HepG2 (cell line): ENCODE results near the gene HSPA1L. TPM values are rescaled to one million over a fixed set of nuclear protein-coding genes. Genes with fewer than 3 reads are reported as not detected.

Source experiments
- EEA1 ChIP-seq: sonication (generic); formaldehyde crosslinking; IDR thresholded peaks from 2 replicates; pipeline ENCODE4 v1.5.1; 2020; ENCODE audit warnings: mild to moderate bottlenecking, missing genetic modification reagents, borderline replicate concordance
- FOSL1 ChIP-seq: sonication (generic); formaldehyde crosslinking; IDR thresholded peaks from 2 replicates; pipeline ENCODE4 v1.9.0; 2021; ENCODE audit warnings: missing genetic modification reagents, borderline replicate concordance
- GATAD2A ChIP-seq: IDR thresholded peaks from 2 replicates; pipeline ENCODE4 v1.6.1; 2016
- KAT7 ChIP-seq: IDR thresholded peaks from 2 replicates; pipeline ENCODE4 v1.6.1; 2018; ENCODE audit warnings: borderline replicate concordance, missing compliant biosample characterization
- MED8 ChIP-seq: sonication (generic); formaldehyde crosslinking; IDR thresholded peaks from 2 replicates; pipeline ENCODE4 v1.8.1; 2023; ENCODE audit warnings: mild to moderate bottlenecking, missing genetic modification reagents; ENCODE audit not compliant: insufficient replicate concordance
- RXRA ChIP-seq: sonication (generic); formaldehyde crosslinking; IDR thresholded peaks from 2 replicates; pipeline ENCODE4 v1.5.1; 2020; ENCODE audit warnings: missing genetic modification reagents
- TBP ChIP-seq: sonication (generic); formaldehyde crosslinking; IDR thresholded peaks from 2 replicates; pipeline ENCODE4 v1.5.0; 2020; ENCODE audit warnings: missing genetic modification reagents
- ZEB1 ChIP-seq: IDR thresholded peaks from 2 replicates; pipeline ENCODE4 v1.6.1; 2012; ENCODE audit warnings: mild to moderate bottlenecking, low read depth, inconsistent platforms; ENCODE audit not compliant: insufficient replicate concordance
- ZFP90 ChIP-seq: sonication (generic); formaldehyde crosslinking; IDR thresholded peaks from 2 replicates; pipeline ENCODE4 v1.8.0; 2022; ENCODE audit warnings: missing genetic modification reagents, mild to moderate bottlenecking, inconsistent platforms, borderline replicate concordance
- ZMYM4 ChIP-seq: sonication (generic); formaldehyde crosslinking; IDR thresholded peaks from 2 replicates; pipeline ENCODE4 v1.8.1; 2023; ENCODE audit warnings: mild to moderate bottlenecking, missing genetic modification reagents
- ZNF143 ChIP-seq: sonication (generic); formaldehyde crosslinking; IDR thresholded peaks from 2 replicates; pipeline ENCODE4 v1.4.0; 2020; ENCODE audit warnings: missing genetic modification reagents
- ZNF367 ChIP-seq: sonication (generic); formaldehyde crosslinking; IDR thresholded peaks from 2 replicates; pipeline ENCODE4 v1.4.0; 2020; ENCODE audit warnings: missing genetic modification reagents, borderline replicate concordance
- ZNF563 ChIP-seq: sonication (generic); formaldehyde crosslinking; IDR thresholded peaks from 2 replicates; pipeline ENCODE4 v1.8.0; 2022; ENCODE audit warnings: mild to moderate bottlenecking, moderate library complexity, missing genetic modification reagents
- ZNF749 ChIP-seq: sonication (generic); formaldehyde crosslinking; IDR thresholded peaks from 2 replicates; pipeline ENCODE4 v1.8.0; 2022; ENCODE audit warnings: mild to moderate bottlenecking, missing genetic modification reagents, moderate library complexity, borderline replicate concordance
- polyA plus RNA-seq, 8 experiments: library from polyadenylated mRNA; depleted of rRNA in 3 of 8; stranded (reverse) in 7 of 8; unstranded in 1 of 8; fragments of >200 nt; fragmentation: Illumina TruSeq in 4 of 8; extraction: Trizol in 4 of 8; gene quantifications; 2 replicates each; pipeline versions ENCODE4 v1.2.1 to v1.2.3, GENCODE V29; 2011 to 2016; ENCODE audit warnings: low read depth in 4 of 8, missing spikeins in 1 of 8, mixed read lengths in 1 of 8; ENCODE audit not compliant: insufficient read depth in 1 of 8
- total RNA-seq, 5 experiments: library from RNA; depleted of rRNA; stranded (reverse); fragments of >200 nt; fragmentation: Illumina TruSeq; extraction: Trizol; gene quantifications; 2 replicates each; pipeline ENCODE4 v1.2.3, GENCODE V29; 2016; ENCODE audit warnings: low read depth in 1 of 5
- TF ChIP-seq, protein P1 (sequence below): sonication (generic); formaldehyde crosslinking; conservative IDR thresholded peaks from 2 replicates; pipeline ENCODE4 v1.4.0; 2020; ENCODE audit warnings: mild to moderate bottlenecking, missing genetic modification reagents, moderate library complexity
- TF ChIP-seq, protein P2 (sequence below): sonication (generic); formaldehyde crosslinking; IDR thresholded peaks from 2 replicates; pipeline ENCODE4 v1.8.1; 2023; ENCODE audit warnings: mild to moderate bottlenecking, missing genetic modification reagents
- TF ChIP-seq, protein P3 (sequence below): IDR thresholded peaks from 2 replicates; pipeline ENCODE4 v1.6.1; 2012; ENCODE audit warnings: low read length, improper control_type of control experiment
- TF ChIP-seq, protein P4 (sequence below): sonication (generic); formaldehyde crosslinking; IDR thresholded peaks from 2 replicates; pipeline ENCODE4 v1.4.0; 2020; ENCODE audit warnings: missing genetic modification reagents

HSPA1L gene
- total and polyA plus RNA-seq, 2 of the 13 experiments (the other 11 are each of a cell fraction or from before 2014, with no cell fraction given), result 0.55 to 1.0 TPM

DNA sequence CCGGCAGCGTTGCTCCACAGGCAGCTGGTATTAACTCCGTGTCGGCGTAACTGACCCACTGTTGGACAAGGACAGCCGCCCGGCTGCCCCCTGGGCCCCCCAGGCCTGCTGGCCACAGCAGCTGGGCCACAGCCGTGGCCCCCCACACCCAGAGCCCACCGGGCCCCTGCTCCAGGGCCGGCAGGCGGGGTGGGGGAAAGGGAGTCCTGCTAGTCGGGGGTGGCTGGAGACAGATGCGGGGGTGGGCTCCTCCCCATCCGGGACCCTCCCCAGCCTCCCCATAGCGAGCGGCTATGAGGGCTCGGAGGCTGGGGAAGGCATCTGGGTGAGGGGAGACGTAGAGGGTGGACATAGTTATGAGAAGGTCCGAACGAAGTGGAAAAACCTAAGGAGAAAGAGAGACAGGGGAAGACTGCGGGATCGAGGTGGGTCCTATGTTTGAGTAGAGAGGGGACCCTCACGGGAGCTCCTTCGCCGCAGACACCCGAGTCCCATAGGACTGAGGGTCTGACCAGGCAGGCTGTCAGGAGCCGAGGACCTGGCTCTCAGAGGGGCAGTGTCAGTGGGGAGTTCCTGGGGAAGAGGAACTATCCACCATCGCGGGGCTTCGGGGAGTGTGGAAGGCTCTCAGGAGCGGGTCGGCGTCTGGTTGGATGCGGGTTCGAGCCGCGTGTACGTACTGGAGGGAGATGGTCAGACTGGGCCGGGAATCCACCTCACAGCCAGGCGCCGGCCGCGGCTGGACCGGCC lies 20.0 kb downstream of the HSPA1L start (continued):
- TF ChIP-seq MED8 (no peak), ZFP90 (CRISPR knock-in tag) (no peak), EEA1 (CRISPR knock-in tag) (no peak), TBP (no peak), ZNF143 (no peak), ZNF367 (no peak), GATAD2A (CRISPR knock-in tag) (no peak), KAT7 (peak; percentile 22; the same call in 1 of the 2 replicates), ZEB1 (no peak), RXRA (no peak), FOSL1 (CRISPR knock-in tag) (no peak), ZNF749 (CRISPR knock-in tag) (no peak), ZMYM4 (no peak), ZNF563 (0 out of 2 replicates have a peak, but pooled peaks have one; percentile 31)
- TF ChIP-seq, protein P1, sequence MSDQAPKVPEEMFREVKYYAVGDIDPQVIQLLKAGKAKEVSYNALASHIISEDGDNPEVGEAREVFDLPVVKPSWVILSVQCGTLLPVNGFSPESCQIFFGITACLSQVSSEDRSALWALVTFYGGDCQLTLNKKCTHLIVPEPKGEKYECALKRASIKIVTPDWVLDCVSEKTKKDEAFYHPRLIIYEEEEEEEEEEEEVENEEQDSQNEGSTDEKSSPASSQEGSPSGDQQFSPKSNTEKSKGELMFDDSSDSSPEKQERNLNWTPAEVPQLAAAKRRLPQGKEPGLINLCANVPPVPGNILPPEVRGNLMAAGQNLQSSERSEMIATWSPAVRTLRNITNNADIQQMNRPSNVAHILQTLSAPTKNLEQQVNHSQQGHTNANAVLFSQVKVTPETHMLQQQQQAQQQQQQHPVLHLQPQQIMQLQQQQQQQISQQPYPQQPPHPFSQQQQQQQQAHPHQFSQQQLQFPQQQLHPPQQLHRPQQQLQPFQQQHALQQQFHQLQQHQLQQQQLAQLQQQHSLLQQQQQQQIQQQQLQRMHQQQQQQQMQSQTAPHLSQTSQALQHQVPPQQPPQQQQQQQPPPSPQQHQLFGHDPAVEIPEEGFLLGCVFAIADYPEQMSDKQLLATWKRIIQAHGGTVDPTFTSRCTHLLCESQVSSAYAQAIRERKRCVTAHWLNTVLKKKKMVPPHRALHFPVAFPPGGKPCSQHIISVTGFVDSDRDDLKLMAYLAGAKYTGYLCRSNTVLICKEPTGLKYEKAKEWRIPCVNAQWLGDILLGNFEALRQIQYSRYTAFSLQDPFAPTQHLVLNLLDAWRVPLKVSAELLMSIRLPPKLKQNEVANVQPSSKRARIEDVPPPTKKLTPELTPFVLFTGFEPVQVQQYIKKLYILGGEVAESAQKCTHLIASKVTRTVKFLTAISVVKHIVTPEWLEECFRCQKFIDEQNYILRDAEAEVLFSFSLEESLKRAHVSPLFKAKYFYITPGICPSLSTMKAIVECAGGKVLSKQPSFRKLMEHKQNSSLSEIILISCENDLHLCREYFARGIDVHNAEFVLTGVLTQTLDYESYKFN (CRISPR knock-in tag), result no peak
- TF ChIP-seq, protein P2, sequence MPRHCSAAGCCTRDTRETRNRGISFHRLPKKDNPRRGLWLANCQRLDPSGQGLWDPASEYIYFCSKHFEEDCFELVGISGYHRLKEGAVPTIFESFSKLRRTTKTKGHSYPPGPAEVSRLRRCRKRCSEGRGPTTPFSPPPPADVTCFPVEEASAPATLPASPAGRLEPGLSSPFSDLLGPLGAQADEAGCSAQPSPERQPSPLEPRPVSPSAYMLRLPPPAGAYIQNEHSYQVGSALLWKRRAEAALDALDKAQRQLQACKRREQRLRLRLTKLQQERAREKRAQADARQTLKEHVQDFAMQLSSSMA (CRISPR knock-in tag), result no peak
- TF ChIP-seq, protein P3, sequence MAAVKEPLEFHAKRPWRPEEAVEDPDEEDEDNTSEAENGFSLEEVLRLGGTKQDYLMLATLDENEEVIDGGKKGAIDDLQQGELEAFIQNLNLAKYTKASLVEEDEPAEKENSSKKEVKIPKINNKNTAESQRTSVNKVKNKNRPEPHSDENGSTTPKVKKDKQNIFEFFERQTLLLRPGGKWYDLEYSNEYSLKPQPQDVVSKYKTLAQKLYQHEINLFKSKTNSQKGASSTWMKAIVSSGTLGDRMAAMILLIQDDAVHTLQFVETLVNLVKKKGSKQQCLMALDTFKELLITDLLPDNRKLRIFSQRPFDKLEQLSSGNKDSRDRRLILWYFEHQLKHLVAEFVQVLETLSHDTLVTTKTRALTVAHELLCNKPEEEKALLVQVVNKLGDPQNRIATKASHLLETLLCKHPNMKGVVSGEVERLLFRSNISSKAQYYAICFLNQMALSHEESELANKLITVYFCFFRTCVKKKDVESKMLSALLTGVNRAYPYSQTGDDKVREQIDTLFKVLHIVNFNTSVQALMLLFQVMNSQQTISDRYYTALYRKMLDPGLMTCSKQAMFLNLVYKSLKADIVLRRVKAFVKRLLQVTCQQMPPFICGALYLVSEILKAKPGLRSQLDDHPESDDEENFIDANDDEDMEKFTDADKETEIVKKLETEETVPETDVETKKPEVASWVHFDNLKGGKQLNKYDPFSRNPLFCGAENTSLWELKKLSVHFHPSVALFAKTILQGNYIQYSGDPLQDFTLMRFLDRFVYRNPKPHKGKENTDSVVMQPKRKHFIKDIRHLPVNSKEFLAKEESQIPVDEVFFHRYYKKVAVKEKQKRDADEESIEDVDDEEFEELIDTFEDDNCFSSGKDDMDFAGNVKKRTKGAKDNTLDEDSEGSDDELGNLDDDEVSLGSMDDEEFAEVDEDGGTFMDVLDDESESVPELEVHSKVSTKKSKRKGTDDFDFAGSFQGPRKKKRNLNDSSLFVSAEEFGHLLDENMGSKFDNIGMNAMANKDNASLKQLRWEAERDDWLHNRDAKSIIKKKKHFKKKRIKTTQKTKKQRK, result no peak
- TF ChIP-seq, protein P4, sequence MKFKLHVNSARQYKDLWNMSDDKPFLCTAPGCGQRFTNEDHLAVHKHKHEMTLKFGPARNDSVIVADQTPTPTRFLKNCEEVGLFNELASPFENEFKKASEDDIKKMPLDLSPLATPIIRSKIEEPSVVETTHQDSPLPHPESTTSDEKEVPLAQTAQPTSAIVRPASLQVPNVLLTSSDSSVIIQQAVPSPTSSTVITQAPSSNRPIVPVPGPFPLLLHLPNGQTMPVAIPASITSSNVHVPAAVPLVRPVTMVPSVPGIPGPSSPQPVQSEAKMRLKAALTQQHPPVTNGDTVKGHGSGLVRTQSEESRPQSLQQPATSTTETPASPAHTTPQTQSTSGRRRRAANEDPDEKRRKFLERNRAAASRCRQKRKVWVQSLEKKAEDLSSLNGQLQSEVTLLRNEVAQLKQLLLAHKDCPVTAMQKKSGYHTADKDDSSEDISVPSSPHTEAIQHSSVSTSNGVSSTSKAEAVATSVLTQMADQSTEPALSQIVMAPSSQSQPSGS (CRISPR knock-in tag), result no peak
